NCI-H2029 (cell line): ENCODE data around the gene DDIAS.
"Not testable (repeated sequence)": the region's sequence is repeated elsewhere in the genome, so short reads cannot be mapped to it uniquely, and the experiment has no call there.

Experiments used
- DNase-seq: peaks from one replicate; lab custom pipeline; 2025; lab: John Stamatoyannopoulos, UW

The DDIAS gene

GRCh38 chr11:82901165-82901921 is at the start of gene DDIAS:
TSS of gene DDIAS (plus strand) at chr11:82901736. CDS start at chr11:82914739, 13,003 bp downstream.
- DNase-seq = peak; percentile 99

- no peak for DNase-seq
Observed at GRCh38 chr11:82854242-82854641, 47.3 kb upstream of the DDIAS start.

- DNase-seq = not testable (repeated sequence)
Observed at GRCh38 chr11:82854916-82855315, 46.6 kb upstream of the DDIAS start.

GRCh38 chr11:82855616-82856015 is 45.9 kb upstream of the DDIAS start:
- no peak for DNase-seq

- no peak for DNase-seq
Observed at GRCh38 chr11:82857145-82857544, 44.4 kb upstream of the DDIAS start.

GRCh38 chr11:82858133-82858532 is 43.4 kb upstream of the DDIAS start:
- no peak for DNase-seq

- no peak for DNase-seq
Observed at GRCh38 chr11:82858556-82859091, 42.9 kb upstream of the DDIAS start.

GRCh38 chr11:82859750-82860149 is 41.8 kb upstream of the DDIAS start:
- DNase-seq = no peak

- no peak for DNase-seq
Observed at GRCh38 chr11:82862379-82862778, 39.2 kb upstream of the DDIAS start.

- DNase-seq = no peak
Observed at GRCh38 chr11:82863209-82863608, 38.3 kb upstream of the DDIAS start.

GRCh38 chr11:82864268-82864667 is 37.3 kb upstream of the DDIAS start:
- no peak for DNase-seq

- DNase-seq = no peak
Observed at GRCh38 chr11:82865841-82866240, 35.7 kb upstream of the DDIAS start.

- peak; percentile 70 for DNase-seq
Observed at GRCh38 chr11:82867495-82868082, 33.9 kb upstream of the DDIAS start.

- DNase-seq = no peak
Observed at GRCh38 chr11:82869657-82870056, 31.9 kb upstream of the DDIAS start.

- no peak for DNase-seq
Observed at GRCh38 chr11:82871646-82872045, 29.9 kb upstream of the DDIAS start.

- DNase-seq = no peak
Observed at GRCh38 chr11:82872377-82873150, 29.0 kb upstream of the DDIAS start.

- no peak for DNase-seq
Observed at GRCh38 chr11:82873919-82874333, 27.6 kb upstream of the DDIAS start.

GRCh38 chr11:82874646-82875523 is 26.7 kb upstream of the DDIAS start:
- no peak for DNase-seq

- DNase-seq = no peak
Observed at GRCh38 chr11:82883853-82884252, 17.7 kb upstream of the DDIAS start.

- DNase-seq = no peak
Observed at GRCh38 chr11:82889133-82890001, 12.2 kb upstream of the DDIAS start.

GRCh38 chr11:82890002-82890341 is 11.6 kb upstream of the DDIAS start:
- DNase-seq = no peak
